Thyroid gland (tissue), 4 donors: ENCODE measurements around the gene SERHL2. TPM values are rescaled to one million over a fixed set of nuclear protein-coding genes. Genes with fewer than 3 reads are reported as not detected.
"Not testable (repeated sequence)": the region's sequence is repeated elsewhere in the genome, so short reads cannot be mapped to it uniquely, and the experiment has no call there.

Experiments used
- DNase-seq, 2 donors: peaks; one replicate each; pipeline ENCODE4 v3.0.0-alpha.2; 2019
- H3K27ac ChIP-seq, 3 donors: fragments of 200-600 bp; sonication (generic); 1 replicate in 2 of 3; 2 replicates in 1 of 3; pipeline ENCODE4 v1.5.1; 2016 to 2019; ENCODE audit warnings: mild to moderate bottlenecking in 1 of 3, moderate library complexity in 1 of 3
- H3K27me3 ChIP-seq: fragments of 200-600 bp; sonication (generic); one replicate; pipeline ENCODE4 v1.5.1; 2019
- H3K36me3 ChIP-seq, 2 donors: fragments of 200-600 bp; sonication (generic); one replicate each; pipeline ENCODE4 v1.5.1; 2016 to 2019
- H3K4me1 ChIP-seq, 2 donors: fragments of 200-600 bp; sonication (generic); one replicate each; pipeline ENCODE4 v1.5.1; 2017 to 2019
- H3K4me3 ChIP-seq, 3 donors: fragments of 200-600 bp; sonication (generic); replicated peaks in 1 of 3; 1 replicate in 2 of 3; 2 replicates in 1 of 3; pipeline ENCODE4 v1.5.1; 2016; ENCODE audit warnings: mild to moderate bottlenecking in 1 of 3
- H3K9me3 ChIP-seq: fragments of 200-600 bp; sonication (generic); one replicate; pipeline ENCODE4 v1.5.1; 2017
- POLR2A ChIP-seq, 2 donors: fragments of 450-650 bp; IDR thresholded peaks; one replicate each; pipeline ENCODE4 v1.6.1; 2017; ENCODE audit warnings: antibody characterized with exemption in 2 of 2, mild to moderate bottlenecking in 2 of 2, moderate library complexity in 1 of 2
- WGBS, 2 donors: methylation state at CpG; one replicate each; pipeline ENCODE4 v1.1.5; 2017; 5-methylcytosine and 5-hydroxymethylcytosine counted together
- intact Hi-C: fragments of 100-400 bp; cut with DNase I; formaldehyde crosslinking; loops from one replicate; pipeline ENCODE4 v1.15.1; 2023
- total RNA-seq, 4 donors: library from RNA; depleted of rRNA; stranded (reverse); fragments of >200 nt; gene quantifications; one replicate each; pipeline ENCODE4 v1.2.3, GENCODE V29; 2016
- TF ChIP-seq, protein P1 (sequence below), 6 experiments: fragments of 200-600 bp in 3 of 6; fragments of 450-650 bp in 3 of 6; sonication (generic) in 3 of 6; IDR thresholded peaks; one replicate each; pipeline ENCODE4 v1.5.1; 2016 to 2019; ENCODE audit warnings: antibody characterized with exemption in 6 of 6, mild to moderate bottlenecking in 2 of 6, inconsistent platforms in 1 of 6, moderate library complexity in 1 of 6

The SERHL2 gene
- total RNA-seq, 4 donors from 2014 or later = 0.83 to 5.1 (median 3.1) TPM; not detected in 1

DNA sequence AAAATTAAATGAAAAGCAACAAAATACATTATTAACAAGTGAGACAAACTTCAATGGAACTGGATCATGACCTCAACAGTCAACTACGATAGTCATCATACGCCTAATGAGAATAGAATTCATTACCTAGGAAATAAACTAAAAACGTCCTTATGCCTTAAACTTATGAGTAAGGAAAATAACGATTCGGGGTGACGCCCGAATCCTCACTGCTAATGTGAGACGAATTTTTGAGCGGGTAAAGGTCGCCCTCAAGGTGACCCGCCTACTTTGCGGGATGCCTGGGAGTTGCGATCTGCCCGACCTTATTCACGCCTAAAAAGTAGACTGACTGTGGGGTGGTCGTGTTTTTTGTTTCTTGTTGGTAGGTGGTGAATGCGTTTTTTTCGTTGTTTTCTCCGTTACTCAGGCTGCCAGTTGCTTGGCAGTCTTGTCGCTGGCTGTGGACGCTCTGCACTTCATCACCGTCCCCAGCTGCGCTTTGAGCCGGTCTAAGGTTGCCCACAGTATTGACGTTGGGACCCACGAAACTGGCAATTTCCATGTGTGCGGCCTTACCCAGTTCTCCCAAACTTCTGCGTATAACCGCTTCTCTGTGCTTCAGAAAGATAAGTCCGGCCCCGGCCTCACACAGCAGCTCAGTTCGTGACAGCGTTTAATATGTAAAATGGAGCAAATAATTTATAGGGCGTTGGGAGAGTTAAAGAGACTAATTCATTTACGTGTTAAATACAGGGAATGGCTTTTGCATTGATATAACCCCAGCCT, 61.5 kb downstream of the SERHL2 start:
- Histone ChIP-seq H3K4me3 (peak overlapping the region in 1 of 3 donors; percentile 11), H3K36me3 (peaks cover 0 to 8% of the 10 kb centered on the region in 2 donors), H3K9me3 (no peaks in the 10 kb centered on the region), H3K27me3 (no peaks in the 10 kb centered on the region), H3K27ac (peak overlapping the region; percentile 96 to 97 (median 96)), H3K4me1 (peaks cover 30 to 48% of the 10 kb centered on the region in 2 donors)
- intact Hi-C loops = no loop called here
- DNase-seq = peak; percentile 85 to 86
- 0 to 2% methylated on average over 35 of the region's 35 CpGs for WGBS, 2 donors
- TF ChIP-seq, protein P1, sequence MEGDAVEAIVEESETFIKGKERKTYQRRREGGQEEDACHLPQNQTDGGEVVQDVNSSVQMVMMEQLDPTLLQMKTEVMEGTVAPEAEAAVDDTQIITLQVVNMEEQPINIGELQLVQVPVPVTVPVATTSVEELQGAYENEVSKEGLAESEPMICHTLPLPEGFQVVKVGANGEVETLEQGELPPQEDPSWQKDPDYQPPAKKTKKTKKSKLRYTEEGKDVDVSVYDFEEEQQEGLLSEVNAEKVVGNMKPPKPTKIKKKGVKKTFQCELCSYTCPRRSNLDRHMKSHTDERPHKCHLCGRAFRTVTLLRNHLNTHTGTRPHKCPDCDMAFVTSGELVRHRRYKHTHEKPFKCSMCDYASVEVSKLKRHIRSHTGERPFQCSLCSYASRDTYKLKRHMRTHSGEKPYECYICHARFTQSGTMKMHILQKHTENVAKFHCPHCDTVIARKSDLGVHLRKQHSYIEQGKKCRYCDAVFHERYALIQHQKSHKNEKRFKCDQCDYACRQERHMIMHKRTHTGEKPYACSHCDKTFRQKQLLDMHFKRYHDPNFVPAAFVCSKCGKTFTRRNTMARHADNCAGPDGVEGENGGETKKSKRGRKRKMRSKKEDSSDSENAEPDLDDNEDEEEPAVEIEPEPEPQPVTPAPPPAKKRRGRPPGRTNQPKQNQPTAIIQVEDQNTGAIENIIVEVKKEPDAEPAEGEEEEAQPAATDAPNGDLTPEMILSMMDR (IDR thresholded peaks at IDR 0.05) = peak in 1 of 6 experiments; percentile 6
- peak; percentile 57 to 83 for TF ChIP-seq POLR2A (IDR thresholded peaks at IDR 0.05)

GRCh38 chr22:42615860-42616175, 62.1 kb downstream of the SERHL2 start:
- H3K36me3 ChIP-seq, H3K9me3 ChIP-seq, intact Hi-C loops, H3K27me3 ChIP-seq: not testable (repeated sequence)
- 11 to 22% methylated on average over 13 of the region's 13 CpGs for WGBS, 2 donors
- Histone ChIP-seq H3K4me1 (peaks cover 25 to 48% of the 10 kb centered on the region in 2 donors), H3K27ac (peak overlapping the region; percentile 96 to 97 (median 96)), H3K4me3 (peak overlapping the region in 1 of 3 donors; percentile 11)
- DNase-seq = peak; percentile 70 to 73

DNA sequence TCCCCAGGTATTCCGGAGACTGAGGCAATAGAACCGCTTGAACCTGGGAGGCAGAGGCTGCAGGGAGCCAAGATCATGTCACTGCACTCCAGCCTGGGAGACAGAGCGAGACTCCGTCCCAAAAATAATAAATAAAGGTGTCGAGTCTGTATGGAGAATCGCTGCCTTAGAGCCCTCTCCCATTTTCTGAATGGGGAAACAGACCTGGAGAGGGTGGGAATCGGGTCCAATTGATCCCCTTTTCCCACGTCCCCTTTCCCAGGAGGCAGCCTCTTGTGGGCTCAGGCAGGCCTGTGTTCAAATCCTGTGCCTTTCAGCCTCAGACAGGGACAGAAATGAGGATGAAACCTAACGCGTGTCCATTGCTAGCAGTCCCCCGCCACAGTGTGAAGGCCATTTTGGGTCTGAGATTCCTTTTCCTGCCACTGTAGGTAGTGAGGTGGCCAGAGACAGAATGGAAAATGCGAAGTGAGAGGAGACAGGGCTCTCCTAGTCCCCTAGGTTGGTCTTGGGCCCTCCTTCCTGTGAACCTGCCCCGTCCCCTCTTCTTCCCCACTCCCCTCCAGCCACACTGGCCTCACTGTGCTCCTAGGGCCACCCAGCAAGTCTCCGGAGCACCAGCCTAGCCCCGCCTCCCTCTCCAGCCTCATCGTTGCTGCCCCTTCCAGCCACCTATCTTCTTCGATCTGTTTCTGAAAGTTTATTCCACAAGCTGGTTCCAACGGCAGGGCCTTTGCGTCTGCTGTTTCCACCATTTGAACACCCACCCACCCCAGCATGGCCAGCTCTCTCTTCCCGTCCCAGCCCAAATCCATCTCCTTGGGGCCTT, 63.6 kb downstream of the SERHL2 start:
- Histone ChIP-seq H3K4me3 (no peak overlapping the region), H3K27me3 (no peaks in the 10 kb centered on the region), H3K36me3 (peaks cover 0 to 8% of the 10 kb centered on the region in 2 donors), H3K4me1 (peaks cover 24 to 48% of the 10 kb centered on the region in 2 donors), H3K27ac (peak overlapping the region in 1 of 3 donors; percentile 16), H3K9me3 (no peaks in the 10 kb centered on the region)
- 52 to 74% methylated on average over 20 of the region's 20 CpGs for WGBS, 2 donors
- DNase-seq = no peak
- intact Hi-C loops = no loop called here
- TF ChIP-seq POLR2A (IDR thresholded peaks at IDR 0.05) = no peak
- TF ChIP-seq, protein P1 (IDR thresholded peaks at IDR 0.05) = no peak

- no peak for DNase-seq
- no peaks in the 10 kb centered on the region for H3K9me3 ChIP-seq
- WGBS, 2 donors = 88 to 96% methylated on average over 15 to 32 of the region's 35 CpGs
- peaks cover 8 to 11% of the 10 kb centered on the region in 2 donors for H3K36me3 ChIP-seq
- no peaks in the 10 kb centered on the region for H3K27me3 ChIP-seq
- H3K27ac ChIP-seq = peak overlapping the region in 1 of 3 donors; percentile 52
- no peak for TF ChIP-seq POLR2A (IDR thresholded peaks at IDR 0.05)
- TF ChIP-seq, protein P1 (IDR thresholded peaks at IDR 0.05) = no peak
- H3K4me3 ChIP-seq = no peak overlapping the region
- H3K4me1 ChIP-seq = peaks cover 8 to 40% of the 10 kb centered on the region in 2 donors
- intact Hi-C loops = no loop called here
These were observed 65.7 kb downstream of the SERHL2 start for GRCh38 chr22:42619261-42620063.

DNA sequence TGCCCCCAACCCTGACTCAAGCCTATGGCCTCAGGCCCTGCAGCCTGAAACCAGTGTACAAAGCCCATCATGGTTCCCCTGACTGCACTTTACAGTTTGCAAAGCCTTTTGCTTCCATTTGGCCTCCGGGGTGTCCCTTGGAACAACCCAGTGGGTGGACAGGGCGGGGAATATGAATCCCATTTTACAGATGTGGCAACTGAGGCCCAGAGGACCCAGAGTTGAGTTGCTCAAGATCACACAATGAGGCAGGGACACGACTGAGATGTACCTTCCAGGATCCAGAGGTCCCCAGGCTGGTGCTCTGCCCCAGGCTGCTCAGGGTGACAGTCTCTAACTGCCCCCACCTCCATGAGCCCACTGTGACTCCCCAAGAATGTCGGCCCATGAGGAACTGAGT, 66.3 kb downstream of the SERHL2 start:
- no peaks in the 10 kb centered on the region for H3K27me3 ChIP-seq
- 92 to 96% methylated on average over 3 to 4 of the region's 4 CpGs for WGBS, 2 donors
- peak overlapping the region in 1 of 3 donors; percentile 52 for H3K27ac ChIP-seq
- H3K4me1 ChIP-seq = peaks cover 8 to 40% of the 10 kb centered on the region in 2 donors
- no peak for DNase-seq
- intact Hi-C loops = no loop called here
- peaks cover 9 to 11% of the 10 kb centered on the region in 2 donors for H3K36me3 ChIP-seq
- no peaks in the 10 kb centered on the region for H3K9me3 ChIP-seq
- no peak for TF ChIP-seq POLR2A (IDR thresholded peaks at IDR 0.05)
- TF ChIP-seq, protein P1 (IDR thresholded peaks at IDR 0.05) = no peak
- H3K4me3 ChIP-seq = no peak overlapping the region
